Endothelial cell (in vitro differentiated cells): ENCODE results near the gene LBP. TPM values are rescaled to one million over a fixed set of nuclear protein-coding genes. Genes with fewer than 3 reads are reported as not detected.
"Not testable (repeated sequence)": the region's sequence is repeated elsewhere in the genome, so short reads cannot be mapped to it uniquely, and the experiment has no call there.

ENCODE experiments used
- DNase-seq: peaks from one replicate; pipeline ENCODE4 v3.0.0; 2021; ENCODE audit warnings: low spot score
- H3K27ac Mint-ChIP-seq: one replicate; pipeline ENCODE4 v1.8.0; 2021; ENCODE audit warnings: mixed read lengths, inconsistent platforms; ENCODE audit not compliant: unreplicated experiment
- H3K27me3 Mint-ChIP-seq: one replicate; pipeline ENCODE4 v1.8.0; 2021; ENCODE audit warnings: mild to moderate bottlenecking, moderate library complexity, mixed read lengths, inconsistent platforms; ENCODE audit not compliant: unreplicated experiment
- H3K36me3 Mint-ChIP-seq: one replicate; pipeline ENCODE4 v1.8.0; 2021; ENCODE audit warnings: mild to moderate bottlenecking, low read depth, mixed read lengths, inconsistent platforms; ENCODE audit not compliant: unreplicated experiment
- H3K4me1 Mint-ChIP-seq: one replicate; pipeline ENCODE4 v1.8.0; 2021; ENCODE audit warnings: mild to moderate bottlenecking, mixed read lengths, inconsistent platforms; ENCODE audit not compliant: unreplicated experiment
- H3K4me3 Mint-ChIP-seq: one replicate; pipeline ENCODE4 v1.8.0; 2021; ENCODE audit warnings: mild to moderate bottlenecking, mixed read lengths, inconsistent platforms; ENCODE audit not compliant: unreplicated experiment
- H3K9me3 Mint-ChIP-seq: one replicate; pipeline ENCODE4 v1.8.0; 2021; ENCODE audit warnings: mixed read lengths, inconsistent platforms; ENCODE audit not compliant: unreplicated experiment
- CTCF ChIP-seq: fragments of 200-600 bp; sonication (generic); IDR thresholded peaks from one replicate; pipeline ENCODE4 v1.5.0; 2021; ENCODE audit warnings: antibody characterized with exemption; ENCODE audit not compliant: unreplicated experiment
- total RNA-seq: library from RNA; stranded (reverse); fragmentation: NEBNext Ultra II Directional; extraction: Animal tissue kit (Norgen Biotek cat#: 25700); gene quantifications from one replicate; pipeline ENCODE4 v1.2.1, GENCODE V29; 2021; ENCODE audit not compliant: unreplicated experiment

LBP gene
- total RNA-seq, 1 donor from 2014 or later, result 1.2 TPM

- Mint-ChIP-seq H3K27me3 (no peaks in the 10 kb centered on the region), H3K36me3 (peaks cover 8% of the 10 kb centered on the region), H3K9me3 (no peaks in the 10 kb centered on the region), H3K27ac (no peak overlapping the region), H3K4me3 (no peak overlapping the region), H3K4me1 (no peaks in the 10 kb centered on the region)
- no peak for DNase-seq
- no peak for TF ChIP-seq CTCF
Measured at GRCh38 chr20:38407321-38407720, 61.0 kb downstream of the LBP start.

- DNase-seq, H3K4me3 Mint-ChIP-seq, H3K27ac Mint-ChIP-seq, H3K9me3 Mint-ChIP-seq, H3K36me3 Mint-ChIP-seq, H3K27me3 Mint-ChIP-seq, H3K4me1 Mint-ChIP-seq: not testable (repeated sequence)
Measured at GRCh38 chr20:38407822-38408221, 61.5 kb downstream of the LBP start.

- no peak for DNase-seq
- no peak for TF ChIP-seq CTCF
- Mint-ChIP-seq H3K4me1 (no peaks in the 10 kb centered on the region), H3K36me3 (peaks cover 3% of the 10 kb centered on the region), H3K27me3 (no peaks in the 10 kb centered on the region), H3K9me3 (no peaks in the 10 kb centered on the region), H3K4me3 (no peak overlapping the region), H3K27ac (no peak overlapping the region)
Measured at GRCh38 chr20:38412877-38413577, 66.7 kb downstream of the LBP start.

GRCh38 chr20:38414769-38415450 lies 68.6 kb downstream of the LBP start:
- Mint-ChIP-seq H3K36me3 (peaks cover 4% of the 10 kb centered on the region), H3K4me3 (no peak overlapping the region), H3K4me1 (no peaks in the 10 kb centered on the region), H3K27me3 (no peaks in the 10 kb centered on the region), H3K9me3 (no peaks in the 10 kb centered on the region), H3K27ac (no peak overlapping the region)
- TF ChIP-seq CTCF, result no peak
- no peak for DNase-seq

GRCh38 chr20:38418509-38419204 lies 72.4 kb downstream of the LBP start:
- no peak for DNase-seq
- H3K4me3 Mint-ChIP-seq, result no peak overlapping the region
- no peak for TF ChIP-seq CTCF
- H3K36me3 Mint-ChIP-seq, result peaks cover 29% of the 10 kb centered on the region
- H3K4me1 Mint-ChIP-seq, result no peaks in the 10 kb centered on the region
- peaks cover 2% of the 10 kb centered on the region for H3K27me3 Mint-ChIP-seq
- no peaks in the 10 kb centered on the region for H3K9me3 Mint-ChIP-seq
- no peak overlapping the region for H3K27ac Mint-ChIP-seq
